ENCODE results near the gene DIAPH3. TPM values are rescaled to one million over a fixed set of nuclear protein-coding genes. Genes with fewer than 3 reads are reported as not detected.

The DIAPH3 gene
- total RNA-seq, 1 donor from 2014 or later, result 0.32 TPM

DNA sequence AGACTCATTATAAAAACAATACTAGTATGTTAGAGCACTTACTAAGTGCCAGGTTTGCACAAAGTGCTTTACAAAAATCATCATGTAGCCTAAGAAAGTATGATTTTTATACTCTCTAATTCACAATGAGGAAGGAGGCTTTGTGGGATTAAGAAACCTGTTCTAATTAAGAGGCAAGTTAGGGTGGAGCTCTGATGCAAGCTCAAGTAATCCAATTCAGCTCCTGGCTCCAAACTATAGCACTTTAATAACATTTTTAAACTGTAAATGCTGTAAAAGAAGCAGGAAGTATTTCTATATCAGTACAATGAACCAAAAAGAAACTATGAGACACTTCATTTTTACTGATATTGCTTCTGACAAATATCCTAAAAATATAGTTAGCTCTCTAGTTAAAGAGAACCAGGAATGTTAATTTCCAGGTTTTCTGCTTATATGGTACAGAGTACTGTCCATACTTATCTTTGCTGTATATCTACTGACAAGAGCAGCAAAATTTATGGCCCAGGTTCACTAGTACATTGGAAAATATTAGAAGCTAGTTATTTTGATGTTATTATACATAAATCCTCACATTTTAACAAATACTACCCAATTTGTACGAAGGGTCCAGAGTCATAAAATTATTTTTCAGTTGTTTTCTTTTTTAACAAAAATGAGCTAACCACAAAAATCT is 482.0 kb downstream of the DIAPH3 start:
- H3K4me1 ChIP-seq, result no peaks in the 10 kb centered on the region
- H3K4me3 ChIP-seq, result no peak overlapping the region
- H3K36me3 ChIP-seq, result no peaks in the 10 kb centered on the region
- no peak for TF ChIP-seq CTCF (IDR thresholded peaks at IDR 0.05)
- no peaks in the 10 kb centered on the region for H3K27me3 ChIP-seq
- intact Hi-C loops (cut with DNase I), result loop anchor here (5.0 kb wide), 1 partner anchor 226 kb away; no protein-coding TSS in a partner anchor
- H3K27ac ChIP-seq, result no peak overlapping the region
- H3K9me3 ChIP-seq, result no peaks in the 10 kb centered on the region
- DNase-seq (ENCODE audit: low spot score in 2 of 2), result no peak

GRCh38 chr13:59680429-59681024 is 483.2 kb downstream of the DIAPH3 start:
- DNase-seq (ENCODE audit: low spot score in 2 of 2), result no peak
- Histone ChIP-seq H3K27ac (no peak overlapping the region), H3K4me3 (no peak overlapping the region), H3K27me3 (no peaks in the 10 kb centered on the region), H3K4me1 (no peaks in the 10 kb centered on the region), H3K9me3 (no peaks in the 10 kb centered on the region), H3K36me3 (no peaks in the 10 kb centered on the region)
- peak in 2 of 3 experiments; percentile 19 to 51 for TF ChIP-seq CTCF (IDR thresholded peaks at IDR 0.05)
- intact Hi-C loops (cut with DNase I), result loop anchor here (5.0 kb wide), 1 partner anchor 227 kb away; no protein-coding TSS in a partner anchor

DNA sequence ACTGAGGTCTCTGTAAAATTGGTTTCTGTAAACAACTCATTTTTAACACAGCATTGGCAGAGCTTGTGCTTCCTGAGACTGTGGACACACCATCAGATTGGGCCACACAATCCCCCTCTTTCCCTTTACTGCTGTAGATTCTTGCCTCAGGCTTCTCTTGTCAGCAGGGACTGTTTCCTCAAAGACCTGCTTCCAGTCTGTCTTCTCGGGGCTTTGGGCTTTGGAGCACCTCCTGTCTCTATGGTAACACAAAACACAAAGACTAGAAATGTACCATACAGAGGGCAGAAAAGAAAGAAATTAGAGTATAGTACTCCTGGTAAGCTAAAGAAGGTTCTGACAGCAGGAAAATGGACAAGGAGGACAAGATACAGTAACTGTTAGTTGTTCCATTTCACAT is 484.5 kb downstream of the DIAPH3 start:
- Histone ChIP-seq H3K4me3 (no peak overlapping the region), H3K9me3 (no peaks in the 10 kb centered on the region)
- intact Hi-C loops (cut with DNase I), result no loop called here

GRCh38 chr13:59677966-59678814 is 485.5 kb downstream of the DIAPH3 start:
- no peaks in the 10 kb centered on the region for H3K36me3 ChIP-seq
- no peak for DNase-seq (ENCODE audit: low spot score in 2 of 2)
- no peaks in the 10 kb centered on the region for H3K9me3 ChIP-seq
- no peaks in the 10 kb centered on the region for H3K4me1 ChIP-seq
- H3K27me3 ChIP-seq, result no peaks in the 10 kb centered on the region
- H3K27ac ChIP-seq, result no peak overlapping the region
- peak in 2 of 3 experiments; percentile 38 to 44 for TF ChIP-seq CTCF (IDR thresholded peaks at IDR 0.05)
- intact Hi-C loops (cut with DNase I), result no loop called here
- H3K4me3 ChIP-seq, result no peak overlapping the region

More for the DNA sequence above, 484.5 kb downstream of the DIAPH3 start:
- H3K27ac ChIP-seq, result no peak overlapping the region
- DNase-seq (ENCODE audit: low spot score in 2 of 2), result no peak
- H3K4me1 ChIP-seq, result no peaks in the 10 kb centered on the region
- H3K36me3 ChIP-seq, result no peaks in the 10 kb centered on the region
- TF ChIP-seq CTCF (IDR thresholded peaks at IDR 0.05), result no peak
- no peaks in the 10 kb centered on the region for H3K27me3 ChIP-seq

- H3K27me3 ChIP-seq, result no peaks in the 10 kb centered on the region
- DNase-seq (ENCODE audit: low spot score in 2 of 2), result no peak
- intact Hi-C loops (cut with DNase I), result no loop called here
These were observed 486.3 kb downstream of the DIAPH3 start for GRCh38 chr13:59677430-59677829.

More at GRCh38 chr13:59677430-59677829, 486.3 kb downstream of the DIAPH3 start:
- no peak overlapping the region for H3K27ac ChIP-seq
- H3K36me3 ChIP-seq, result no peaks in the 10 kb centered on the region
- no peaks in the 10 kb centered on the region for H3K4me1 ChIP-seq
- H3K9me3 ChIP-seq, result no peaks in the 10 kb centered on the region
- no peak overlapping the region for H3K4me3 ChIP-seq
- TF ChIP-seq CTCF (IDR thresholded peaks at IDR 0.05), result no peak
